Stimulated activated CD8-positive, alpha-beta memory T cell treated with anti-CD3 and anti-CD28 coated beads, Interleukin-7, amount 100 ng/mL, for 24 hours (primary cell): Measurements from ENCODE around the gene HAVCR2.

Experiments used
- DNase-seq: peaks from one replicate; pipeline ENCODE4 v3.0.0-alpha.2; 2020; ENCODE audit warnings: low read depth

Gene HAVCR2

GRCh38 chr5:157045601-157046000, 63.2 kb downstream of the HAVCR2 start:
- no peak for DNase-seq

GRCh38 chr5:157038568-157039187, 70.2 kb downstream of the HAVCR2 start:
- DNase-seq = no peak
